HepG2 (cell line): ENCODE data around the gene SUDS3. TPM values are rescaled to one million over a fixed set of nuclear protein-coding genes. Genes with fewer than 3 reads are reported as not detected.

Source experiments
- HHEX ChIP-seq: IDR thresholded peaks from 2 replicates; pipeline ENCODE4 v1.6.1; 2016; ENCODE audit warnings: control low read depth
- HIC2 ChIP-seq: sonication (generic); formaldehyde crosslinking; IDR thresholded peaks from 2 replicates; pipeline ENCODE4 v1.9.0; 2022; ENCODE audit warnings: low read depth, missing genetic modification reagents
- MXD4 ChIP-seq: IDR thresholded peaks from 2 replicates; pipeline ENCODE4 v1.6.1; 2016; ENCODE audit warnings: mild to moderate bottlenecking, missing biosample characterization, missing genetic modification reagents
- RXRA ChIP-seq: sonication (generic); formaldehyde crosslinking; IDR thresholded peaks from 2 replicates; pipeline ENCODE4 v1.5.1; 2020; ENCODE audit warnings: missing genetic modification reagents
- SKI ChIP-seq: fragments of 450-650 bp; IDR thresholded peaks from one replicate; pipeline ENCODE4 v1.6.1; 2018; ENCODE audit warnings: mild to moderate bottlenecking; ENCODE audit not compliant: partially characterized antibody
- SUZ12 ChIP-seq: fragments of 150-350 bp; IDR thresholded peaks from 2 replicates; pipeline ENCODE4 v1.6.1; 2014; ENCODE audit warnings: low read depth, low read length
- THYN1 ChIP-seq: sonication (generic); formaldehyde crosslinking; IDR thresholded peaks from 2 replicates; pipeline ENCODE4 v1.8.1; 2023; ENCODE audit warnings: low read depth, mild to moderate bottlenecking, moderate library complexity, missing genetic modification reagents, borderline replicate concordance
- TSC22D2 ChIP-seq: sonication (generic); formaldehyde crosslinking; IDR thresholded peaks from 2 replicates; pipeline ENCODE4 v1.5.1; 2020; ENCODE audit warnings: missing genetic modification reagents, mild to moderate bottlenecking, borderline replicate concordance
- ZBTB49 ChIP-seq: sonication (generic); formaldehyde crosslinking; IDR thresholded peaks from 2 replicates; pipeline ENCODE4 v1.4.0; 2020; ENCODE audit warnings: missing genetic modification reagents, borderline replicate concordance
- ZNF180 ChIP-seq: sonication (generic); formaldehyde crosslinking; IDR thresholded peaks from 2 replicates; pipeline ENCODE4 v1.4.0; 2020; ENCODE audit warnings: low read depth, missing genetic modification reagents, borderline replicate concordance
- ZNF256 ChIP-seq: sonication (generic); formaldehyde crosslinking; conservative IDR thresholded peaks from 2 replicates; pipeline ENCODE4 v1.4.0; 2020; ENCODE audit warnings: missing genetic modification reagents
- ZNF558 ChIP-seq: sonication (generic); formaldehyde crosslinking; IDR thresholded peaks from 2 replicates; pipeline ENCODE4 v1.9.0; 2022; ENCODE audit warnings: mild to moderate bottlenecking, missing genetic modification reagents, borderline replicate concordance
- ZNF639 ChIP-seq: conservative IDR thresholded peaks from 2 replicates; pipeline ENCODE4 v1.6.1; 2018; ENCODE audit warnings: missing genetic modification reagents
- ZNF761 ChIP-seq: sonication (generic); formaldehyde crosslinking; conservative IDR thresholded peaks from 2 replicates; pipeline ENCODE4 v1.4.0; 2020; ENCODE audit warnings: mild to moderate bottlenecking, missing genetic modification reagents
- ZNF784 ChIP-seq: sonication (generic); formaldehyde crosslinking; IDR thresholded peaks from 2 replicates; pipeline ENCODE4 v1.5.1; 2020; ENCODE audit warnings: missing genetic modification reagents, mild to moderate bottlenecking, borderline replicate concordance
- polyA plus RNA-seq, 8 experiments: library from polyadenylated mRNA; depleted of rRNA in 3 of 8; stranded (reverse) in 7 of 8; unstranded in 1 of 8; fragments of >200 nt; fragmentation: Illumina TruSeq in 4 of 8; extraction: Trizol in 4 of 8; gene quantifications; 2 replicates each; pipeline versions ENCODE4 v1.2.1 to v1.2.3, GENCODE V29; 2011 to 2016; ENCODE audit warnings: low read depth in 4 of 8, missing spikeins in 1 of 8, mixed read lengths in 1 of 8; ENCODE audit not compliant: insufficient read depth in 1 of 8
- total RNA-seq, 5 experiments: library from RNA; depleted of rRNA; stranded (reverse); fragments of >200 nt; fragmentation: Illumina TruSeq; extraction: Trizol; gene quantifications; 2 replicates each; pipeline ENCODE4 v1.2.3, GENCODE V29; 2016; ENCODE audit warnings: low read depth in 1 of 5
- TF ChIP-seq, protein P1 (sequence below): IDR thresholded peaks from 2 replicates; pipeline ENCODE4 v1.6.1; 2016; ENCODE audit warnings: missing compliant biosample characterization, missing genetic modification reagents, borderline replicate concordance
- TF ChIP-seq, protein P2 (sequence below): sonication (generic); formaldehyde crosslinking; IDR thresholded peaks from 2 replicates; pipeline ENCODE4 v1.4.0; 2020; ENCODE audit warnings: missing genetic modification reagents
- TF ChIP-seq, protein P3 (sequence below): IDR thresholded peaks from 2 replicates; pipeline ENCODE4 v1.6.1; 2016; ENCODE audit warnings: low read depth, borderline replicate concordance

Gene SUDS3
- total and polyA plus RNA-seq, 2 of the 13 experiments (the other 11 are each of a cell fraction or from before 2014, with no cell fraction given) = 20.2 to 33.1 TPM

DNA sequence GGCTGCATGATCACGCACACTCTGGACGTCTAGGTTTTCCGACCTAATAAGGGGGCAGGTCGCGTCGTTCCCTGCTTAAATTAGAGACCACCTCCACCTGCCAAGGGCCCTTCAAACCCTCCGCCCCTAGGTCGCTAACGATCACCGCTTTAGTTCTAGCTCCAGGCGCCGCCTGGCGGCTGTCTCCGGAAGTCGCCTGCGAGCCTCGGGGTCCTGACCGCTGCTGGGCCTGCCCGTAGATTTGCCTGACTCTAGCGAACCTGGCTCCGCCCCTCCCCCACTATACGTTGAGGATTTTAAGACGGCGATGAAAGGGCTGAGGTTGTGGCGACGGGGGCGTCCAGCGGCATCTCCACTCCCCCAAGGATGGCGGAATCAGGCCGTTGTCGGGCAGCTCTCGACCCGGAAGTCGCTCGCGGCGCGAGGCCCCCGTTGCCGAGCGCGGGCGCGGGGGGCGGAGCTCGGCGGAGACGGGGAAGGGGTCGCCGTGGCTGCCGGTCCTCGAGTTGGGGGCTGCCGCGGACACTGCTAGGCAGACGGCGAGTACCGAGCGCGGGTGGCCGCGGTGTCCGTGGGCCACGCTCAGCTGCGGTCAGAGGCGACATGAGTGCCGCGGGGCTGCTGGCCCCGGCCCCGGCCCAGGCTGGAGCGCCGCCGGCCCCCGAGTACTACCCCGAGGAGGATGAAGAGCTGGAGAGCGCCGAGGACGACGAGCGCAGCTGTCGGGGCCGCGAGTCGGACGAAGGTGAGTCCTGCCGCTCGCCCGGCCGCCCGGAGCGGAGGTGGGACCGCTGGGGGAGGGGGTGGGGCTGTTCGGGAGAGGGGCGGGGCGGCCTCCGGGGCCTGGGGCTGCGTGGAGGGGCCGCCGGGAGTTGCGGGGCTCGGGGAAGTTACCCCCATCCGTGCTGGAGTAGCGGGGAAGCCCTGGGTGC lies at the start of gene SUDS3 (continued):
- TF ChIP-seq HIC2 = no peak
- no peak for TF ChIP-seq ZNF180 (CRISPR knock-in tag)
- TF ChIP-seq SUZ12 = no peak
- TF ChIP-seq ZNF639 = peak; percentile 86
- peak; percentile 39; the same call in 1 of the 2 replicates for TF ChIP-seq MXD4 (CRISPR knock-in tag)
- no peak for TF ChIP-seq ZBTB49 (CRISPR knock-in tag)
- TF ChIP-seq ZNF784 (CRISPR knock-in tag) = peak; percentile 53; the same call in 1 of the 2 replicates
- TF ChIP-seq ZNF256 (CRISPR knock-in tag) = no peak
- TF ChIP-seq ZNF558 = no peak
- no peak for TF ChIP-seq THYN1 (CRISPR knock-in tag)
- peak; percentile 77; the same call in 1 of the 2 replicates for TF ChIP-seq RXRA
- TF ChIP-seq TSC22D2 (CRISPR knock-in tag) = peak; percentile 73; the same call in 1 of the 2 replicates
- TF ChIP-seq ZNF761 = 0 out of 2 replicates have a peak, but pooled peaks have one; percentile 67
- TF ChIP-seq, protein P1, sequence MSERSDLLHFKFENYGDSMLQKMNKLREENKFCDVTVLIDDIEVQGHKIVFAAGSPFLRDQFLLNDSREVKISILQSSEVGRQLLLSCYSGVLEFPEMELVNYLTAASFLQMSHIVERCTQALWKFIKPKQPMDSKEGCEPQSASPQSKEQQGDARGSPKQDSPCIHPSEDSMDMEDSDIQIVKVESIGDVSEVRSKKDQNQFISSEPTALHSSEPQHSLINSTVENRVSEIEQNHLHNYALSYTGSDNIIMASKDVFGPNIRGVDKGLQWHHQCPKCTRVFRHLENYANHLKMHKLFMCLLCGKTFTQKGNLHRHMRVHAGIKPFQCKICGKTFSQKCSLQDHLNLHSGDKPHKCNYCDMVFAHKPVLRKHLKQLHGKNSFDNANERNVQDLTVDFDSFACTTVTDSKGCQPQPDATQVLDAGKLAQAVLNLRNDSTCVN (CRISPR knock-in tag) = peak; percentile 71; the same call in 1 of the 2 replicates
- TF ChIP-seq, protein P2, sequence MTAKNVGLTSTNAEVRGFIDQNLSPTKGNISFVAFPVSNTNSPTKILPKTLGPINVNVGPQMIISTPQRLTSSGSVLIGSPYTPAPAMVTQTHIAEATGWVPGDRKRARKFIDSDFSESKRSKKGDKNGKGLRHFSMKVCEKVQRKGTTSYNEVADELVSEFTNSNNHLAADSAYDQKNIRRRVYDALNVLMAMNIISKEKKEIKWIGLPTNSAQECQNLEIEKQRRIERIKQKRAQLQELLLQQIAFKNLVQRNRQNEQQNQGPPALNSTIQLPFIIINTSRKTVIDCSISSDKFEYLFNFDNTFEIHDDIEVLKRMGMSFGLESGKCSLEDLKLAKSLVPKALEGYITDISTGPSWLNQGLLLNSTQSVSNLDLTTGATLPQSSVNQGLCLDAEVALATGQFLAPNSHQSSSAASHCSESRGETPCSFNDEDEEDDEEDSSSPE = peak; percentile 57; the same call in 1 of the 2 replicates
- TF ChIP-seq HHEX (CRISPR knock-in tag) = no peak
- TF ChIP-seq SKI = no peak
- TF ChIP-seq, protein P3, sequence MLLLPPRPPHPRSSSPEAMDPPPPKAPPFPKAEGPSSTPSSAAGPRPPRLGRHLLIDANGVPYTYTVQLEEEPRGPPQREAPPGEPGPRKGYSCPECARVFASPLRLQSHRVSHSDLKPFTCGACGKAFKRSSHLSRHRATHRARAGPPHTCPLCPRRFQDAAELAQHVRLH (CRISPR knock-in tag) = peak; percentile 75; the same call in 1 of the 2 replicates
